PC-9 (cell line): ENCODE results near the gene OR6F1. TPM values are rescaled to one million over a fixed set of nuclear protein-coding genes. Genes with fewer than 3 reads are reported as not detected.

Experiments
- BruUV-seq: library from RNA; stranded (reverse); fragments of 400-500 nt; replicated peaks from 2 replicates; lab custom pipeline; 2021; lab: Mats Ljungman, UMichigan
- CTCF ChIA-PET: fragments of 300-600 bp; sonication (Branson Sonifier 250); formaldehyde crosslinking; loops from one replicate; lab custom pipeline; 2022; ENCODE audit warnings: antibody characterized with exemption; lab: Charles Lee
- POLR2A ChIA-PET: fragments of 300-600 bp; sonication (Branson Sonifier 250); formaldehyde crosslinking; loops from one replicate; lab custom pipeline; 2022; ENCODE audit warnings: antibody characterized with exemption; ENCODE audit not compliant: unreplicated experiment; lab: Charles Lee
- DNase-seq, 2 experiments: peaks; one replicate each; pipeline versions ENCODE4 v3.0.0 to v3.0.0-alpha.2; 2015 to 2022; ENCODE audit warnings: mixed read lengths in 1 of 2
- H2AFZ ChIP-seq: fragments of 200-600 bp; sonication (generic); 2 replicates; pipeline ENCODE4 v1.8.1; 2017; ENCODE audit warnings: antibody characterized with exemption
- H3F3A ChIP-seq: fragments of 200-600 bp; sonication (generic); 2 replicates; pipeline ENCODE4 v1.8.1; 2017; ENCODE audit warnings: antibody characterized with exemption, mild to moderate bottlenecking, low read depth; ENCODE audit not compliant: insufficient read depth
- H3K27ac ChIP-seq: fragments of 200-600 bp; sonication (generic); 2 replicates; pipeline ENCODE4 v1.6.1; 2016; ENCODE audit warnings: mixed run types
- H3K27me3 ChIP-seq: fragments of 200-600 bp; sonication (generic); 2 replicates; pipeline ENCODE4 v1.6.1; 2016; ENCODE audit warnings: low read depth, mixed run types; ENCODE audit not compliant: insufficient read depth
- H3K36me3 ChIP-seq: fragments of 200-600 bp; sonication (generic); 2 replicates; pipeline ENCODE4 v1.6.1; 2016; ENCODE audit warnings: low read depth, mixed run types
- H3K4me1 ChIP-seq: fragments of 200-600 bp; sonication (generic); replicated peaks from 2 replicates; pipeline ENCODE4 v1.6.1; 2016; ENCODE audit warnings: mixed run types; ENCODE audit not compliant: insufficient read depth
- H3K4me2 ChIP-seq: fragments of 200-600 bp; sonication (generic); 2 replicates; pipeline ENCODE4 v1.6.1; 2017; ENCODE audit warnings: mixed run types
- H3K4me3 ChIP-seq: fragments of 200-600 bp; sonication (generic); 2 replicates; pipeline ENCODE4 v1.6.1; 2016; ENCODE audit warnings: mixed run types
- H3K79me2 ChIP-seq: fragments of 200-600 bp; sonication (generic); 2 replicates; pipeline ENCODE4 v1.6.1; 2017; ENCODE audit warnings: low read depth, mixed run types
- H3K9me2 ChIP-seq: fragments of 200-600 bp; sonication (generic); 2 replicates; pipeline ENCODE4 v1.8.1; 2017; ENCODE audit warnings: mild to moderate bottlenecking; ENCODE audit not compliant: insufficient read depth
- H3K9me3 ChIP-seq: fragments of 200-600 bp; sonication (generic); 2 replicates; pipeline ENCODE4 v1.8.1; 2016; ENCODE audit warnings: low read depth; ENCODE audit not compliant: insufficient read depth
- H4K20me1 ChIP-seq: fragments of 200-600 bp; sonication (generic); 2 replicates; pipeline ENCODE4 v1.8.1; 2017; ENCODE audit not compliant: insufficient read depth
- EZH2 ChIP-seq: fragments of 200-600 bp; sonication (generic); IDR thresholded peaks from 2 replicates; pipeline ENCODE4 v1.8.0; 2017; ENCODE audit warnings: antibody characterized with exemption, low read depth
- intact Hi-C: fragments of 100-400 bp; cut with micrococcal nuclease; formaldehyde crosslinking; loops from one replicate; pipeline ENCODE4 v1.10.0; 2022; ENCODE audit not compliant: unreplicated experiment
- total RNA-seq: library from RNA; stranded (reverse); gene quantifications from 2 replicates; pipeline ENCODE4 v1.2.3, GENCODE V29; 2021

The OR6F1 gene
- total RNA-seq, 1 experiment from 2014 or later: not detected

DNA sequence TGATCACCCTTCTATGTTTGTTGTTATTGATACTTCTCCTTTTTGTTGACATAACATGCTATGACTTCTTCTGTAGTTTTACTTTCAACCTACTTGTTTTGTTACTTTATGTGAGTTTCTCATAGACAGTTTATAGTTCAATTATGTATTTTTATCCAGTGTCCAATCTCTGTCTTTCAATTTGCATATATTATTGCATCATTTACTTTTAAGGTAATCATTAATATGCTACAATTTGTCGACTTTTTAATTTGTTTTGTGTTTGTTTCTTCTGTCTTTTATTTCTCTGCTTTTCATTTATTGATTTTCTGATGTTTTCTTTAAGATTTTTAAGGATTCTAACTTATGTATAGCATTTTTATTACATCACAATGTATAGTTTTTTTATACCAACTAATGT is 47.2 kb downstream of the OR6F1 start:
- no TSS peak for BruUV-seq
- H3F3A ChIP-seq: no peaks in the 10 kb centered on the region
- no peaks in the 10 kb centered on the region for H3K9me3 ChIP-seq
- no peaks in the 10 kb centered on the region for H3K36me3 ChIP-seq
- H3K79me2 ChIP-seq: no peaks in the 10 kb centered on the region
- CTCF ChIA-PET: no interaction called here
- POLR2A ChIA-PET: no interaction called here
- H3K4me1 ChIP-seq: no peaks in the 10 kb centered on the region
- no peaks in the 10 kb centered on the region for H3K27me3 ChIP-seq
- TF ChIP-seq EZH2: no peak
- H2AFZ ChIP-seq: no peak overlapping the region
- no peak overlapping the region for H3K27ac ChIP-seq
- no peak for DNase-seq
- intact Hi-C loops: no loop called here
- no peak overlapping the region for H3K4me3 ChIP-seq
- no peaks in the 10 kb centered on the region for H4K20me1 ChIP-seq
- no peak overlapping the region for H3K4me2 ChIP-seq
- H3K9me2 ChIP-seq: no peaks in the 10 kb centered on the region

Other genes starting within 250 kb of the OR6F1 start
- gene OR2C3, start 180.2 kb downstream of the OR6F1 start, total RNA-seq: not detected in 2 replicates
- not detected in 2 replicates for gene GCSAML, start 167.5 kb downstream of the OR6F1 start, total RNA-seq
- not detected in 2 replicates for gene OR2G2, start 128.3 kb downstream of the OR6F1 start, total RNA-seq
- gene OR2G3, start 111.1 kb downstream of the OR6F1 start, total RNA-seq: not detected in 2 replicates
- gene OR13G1, start 36.9 kb downstream of the OR6F1 start, total RNA-seq: not detected in 2 replicates
- not detected in 2 replicates for gene OR14K1, start 22.0 kb upstream of the OR6F1 start, total RNA-seq
- not detected in 2 replicates for gene OR14A2, start 31.5 kb upstream of the OR6F1 start, total RNA-seq
- not detected in 2 replicates for gene OR1C1, start 43.9 kb upstream of the OR6F1 start, total RNA-seq
- gene OR14A16, start 107.5 kb upstream of the OR6F1 start, total RNA-seq: not detected in 2 replicates
- gene OR11L1, start 125.2 kb upstream of the OR6F1 start, total RNA-seq: not detected in 2 replicates
- gene TRIM58, start 140.5 kb upstream of the OR6F1 start, total RNA-seq: not detected in 2 replicates
- gene OR2W3, start 178.9 kb upstream of the OR6F1 start, total RNA-seq: not detected in 2 replicates
- not detected in 2 replicates for gene OR2T8, start 203.6 kb upstream of the OR6F1 start, total RNA-seq
- gene OR2AJ1, start 208.2 kb upstream of the OR6F1 start, total RNA-seq: not detected in 2 replicates
- gene OR2L8, start 232.2 kb upstream of the OR6F1 start, total RNA-seq: not detected in 2 replicates
- gene OR2AK2, start 248.6 kb upstream of the OR6F1 start, total RNA-seq: not detected in 2 replicates